Mesenchymal stem cell (in vitro differentiated cells and primary cell): ENCODE measurements around the gene LARGE1. TPM values are rescaled to one million over a fixed set of nuclear protein-coding genes. Genes with fewer than 3 reads are reported as not detected.

Experiments used
- DNase-seq: peaks from one replicate; pipeline ENCODE4 v3.0.0-alpha.2; 2013
- H2AFZ ChIP-seq: one replicate; pipeline ENCODE4 v1.6.1; 2013; ENCODE audit warnings: low read depth, mild to moderate bottlenecking, control low read depth, inconsistent platforms, low read length, moderate library complexity
- H2AK5ac ChIP-seq: 2 replicates; pipeline ENCODE4 v1.6.1; 2013; ENCODE audit warnings: low read length, moderate library complexity, mild to moderate bottlenecking, inconsistent platforms; ENCODE audit not compliant: severe bottlenecking
- H2BK120ac ChIP-seq: one replicate; pipeline ENCODE4 v1.6.1; 2013; ENCODE audit warnings: low read depth, mild to moderate bottlenecking, inconsistent platforms, low read length, moderate library complexity
- H2BK12ac ChIP-seq, 2 experiments: one replicate each; pipeline ENCODE4 v1.6.1; 2013; ENCODE audit warnings: inconsistent platforms in 2 of 2, low read length in 2 of 2, mild to moderate bottlenecking in 2 of 2, moderate library complexity in 2 of 2, control low read depth in 1 of 2
- H2BK15ac ChIP-seq: one replicate; pipeline ENCODE4 v1.6.1; 2013; ENCODE audit warnings: mild to moderate bottlenecking, low read depth, inconsistent platforms; ENCODE audit not compliant: poor library complexity, severe bottlenecking
- H2BK5ac ChIP-seq: 2 replicates; pipeline ENCODE4 v1.6.1; 2013; ENCODE audit warnings: low read depth, mild to moderate bottlenecking, low read length, control low read depth, inconsistent platforms; ENCODE audit not compliant: poor library complexity, severe bottlenecking
- H3K14ac ChIP-seq, 2 experiments: one replicate each; pipeline ENCODE4 v1.6.1; 2013; ENCODE audit warnings: inconsistent platforms in 2 of 2, low read length in 2 of 2, control low read depth in 1 of 2, mild to moderate bottlenecking in 1 of 2, moderate library complexity in 1 of 2
- H3K18ac ChIP-seq, 2 experiments: one replicate each; pipeline ENCODE4 v1.6.1; 2013; ENCODE audit warnings: inconsistent platforms in 2 of 2, low read length in 2 of 2, control low read depth in 1 of 2, low read depth in 1 of 2, mild to moderate bottlenecking in 1 of 2
- H3K23ac ChIP-seq, 2 experiments: one replicate each; pipeline ENCODE4 v1.6.1; 2013; ENCODE audit warnings: inconsistent platforms in 2 of 2, low read length in 2 of 2, mild to moderate bottlenecking in 2 of 2, moderate library complexity in 2 of 2, control low read depth in 1 of 2
- H3K27ac ChIP-seq: 2 replicates; pipeline ENCODE4 v1.5.1; 2013; ENCODE audit warnings: mild to moderate bottlenecking, moderate library complexity, low read length, control low read depth, inconsistent platforms; ENCODE audit not compliant: poor library complexity, severe bottlenecking
- H3K27me3 ChIP-seq, 2 experiments: 2 replicates each; pipeline versions ENCODE4 v1.6.1 to v1.7.0; 2013; ENCODE audit warnings: low read length in 2 of 2, mild to moderate bottlenecking in 2 of 2, moderate library complexity in 2 of 2, control low read depth in 1 of 2, inconsistent platforms in 1 of 2; ENCODE audit not compliant: control insufficient read depth in 1 of 2, insufficient read depth in 1 of 2
- H3K36me3 ChIP-seq, 2 experiments: 2 replicates each; pipeline versions ENCODE4 v1.6.1 to v1.7.0; 2013; ENCODE audit warnings: low read length in 2 of 2, control low read depth in 1 of 2, inconsistent platforms in 1 of 2, low read depth in 1 of 2, mild to moderate bottlenecking in 1 of 2; ENCODE audit not compliant: insufficient read depth in 2 of 2, control insufficient read depth in 1 of 2
- H3K4ac ChIP-seq, 2 experiments: one replicate each; pipeline ENCODE4 v1.6.1; 2013; ENCODE audit warnings: inconsistent platforms in 2 of 2, low read length in 2 of 2, mild to moderate bottlenecking in 2 of 2, moderate library complexity in 2 of 2, control low read depth in 1 of 2, low read depth in 1 of 2
- H3K4me1 ChIP-seq: 2 replicates; pipeline ENCODE4 v1.6.1; 2013; ENCODE audit warnings: low read depth, low read length, control low read depth; ENCODE audit not compliant: control insufficient read depth, insufficient read depth
- H3K4me2 ChIP-seq: 2 replicates; pipeline ENCODE4 v1.6.1; 2013; ENCODE audit warnings: low read length, mild to moderate bottlenecking, inconsistent platforms; ENCODE audit not compliant: poor library complexity, severe bottlenecking
- H3K4me3 ChIP-seq, 2 experiments: 2 replicates each; pipeline versions ENCODE4 v1.5.1 to v1.7.0; 2013; ENCODE audit warnings: low read length in 2 of 2, mild to moderate bottlenecking in 2 of 2, control low read depth in 1 of 2, low read depth in 1 of 2; ENCODE audit not compliant: insufficient read depth in 1 of 2
- H3K79me1 ChIP-seq: replicated peaks from 2 replicates; pipeline ENCODE4 v1.6.1; 2013; ENCODE audit warnings: mild to moderate bottlenecking, control low read depth, low read length, inconsistent platforms; ENCODE audit not compliant: poor library complexity, severe bottlenecking
- H3K9ac ChIP-seq: 2 replicates; pipeline ENCODE4 v1.7.0; 2013; ENCODE audit warnings: mild to moderate bottlenecking, low read length, moderate library complexity
- H3K9me3 ChIP-seq: 2 replicates; pipeline ENCODE4 v1.7.0; 2013; ENCODE audit warnings: mild to moderate bottlenecking, low read length; ENCODE audit not compliant: control insufficient read depth
- H4K8ac ChIP-seq: one replicate; pipeline ENCODE4 v1.6.1; 2013; ENCODE audit warnings: inconsistent platforms, mild to moderate bottlenecking, low read length, moderate library complexity
- H4K91ac ChIP-seq: one replicate; pipeline ENCODE4 v1.6.1; 2013; ENCODE audit warnings: mild to moderate bottlenecking, low read length, inconsistent platforms
- WGBS: methylation state at CpG from one replicate; pipeline ENCODE4 v1.1.7; 2013; ENCODE audit warnings: mixed read lengths; 5-methylcytosine and 5-hydroxymethylcytosine counted together
- polyA plus RNA-seq, 2 experiments: library from polyadenylated mRNA; stranded (reverse); fragments of 200-250 nt; gene quantifications; one replicate each; pipeline ENCODE4 v1.2.3, GENCODE V29; 2013

The LARGE1 gene
- polyA plus RNA-seq (2013, experiment 1 of 2) = 19.1 TPM
- 18.2 TPM for polyA plus RNA-seq (2013, experiment 2 of 2)

DNA sequence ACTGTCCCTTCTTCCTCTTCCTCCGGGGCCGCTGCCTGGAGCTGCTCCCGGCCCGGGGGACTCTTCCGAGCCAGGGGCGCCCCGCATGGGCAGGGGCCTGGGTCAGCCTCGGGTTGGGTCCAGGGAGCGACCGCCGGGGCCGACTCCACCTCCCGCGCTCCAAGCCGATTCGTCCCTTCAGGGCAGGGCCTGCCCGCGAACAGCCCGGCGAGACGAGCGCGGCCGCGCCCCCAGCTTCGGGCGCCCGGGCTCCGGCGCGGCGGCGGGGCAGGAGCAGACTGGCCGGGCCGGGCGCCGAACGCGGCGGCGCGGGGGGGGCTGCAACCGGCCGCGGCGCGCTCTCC is at the start of gene LARGE1:
Gene LARGE1 (minus strand): TSS at position 280 of the 344 bp plus-strand sequence.
- peak within 1 kb of the TSS; percentile 84 for H3K9ac ChIP-seq
- H3K27ac ChIP-seq = peak within 1 kb of the TSS; percentile 1
- H3K18ac ChIP-seq = peak within 1 kb of the TSS; percentile 89 to 92
- peak within 1 kb of the TSS; percentile 8 to 66 for H2BK12ac ChIP-seq
- peak within 1 kb of the TSS in 1 of 2 experiments; percentile 83 for H3K23ac ChIP-seq
- peak within 1 kb of the TSS; percentile 85 for H2BK120ac ChIP-seq
- no peak within 1 kb of the TSS for H2BK5ac ChIP-seq
- H3K4me2 ChIP-seq = peak within 1 kb of the TSS; percentile 100
- H3K14ac ChIP-seq = peak within 1 kb of the TSS; percentile 9 to 86
- H3K36me3 ChIP-seq = no peaks in the 10 kb centered on the region
- peak within 1 kb of the TSS; percentile 71 to 75 for H3K4ac ChIP-seq
- 0% methylated on average over 22 of the region's 47 CpGs for WGBS
- H2AK5ac ChIP-seq = no peak within 1 kb of the TSS
- DNase-seq = peak; percentile 40
- no peaks in the 10 kb centered on the region for H3K9me3 ChIP-seq
- H4K8ac ChIP-seq = peak within 1 kb of the TSS; percentile 54
- H2BK15ac ChIP-seq = peak within 1 kb of the TSS; percentile 52
- H3K4me1 ChIP-seq = peaks cover 20% of the 10 kb centered on the region
- peak within 1 kb of the TSS; percentile 65 to 86 for H3K4me3 ChIP-seq
- H2AFZ ChIP-seq = peak within 1 kb of the TSS; percentile 78
- peaks cover 16% of the 10 kb centered on the region for H3K79me1 ChIP-seq
- H4K91ac ChIP-seq = peak within 1 kb of the TSS; percentile 27
- peaks cover 0 to 41% of the 10 kb centered on the region in 2 experiments for H3K27me3 ChIP-seq

DNA sequence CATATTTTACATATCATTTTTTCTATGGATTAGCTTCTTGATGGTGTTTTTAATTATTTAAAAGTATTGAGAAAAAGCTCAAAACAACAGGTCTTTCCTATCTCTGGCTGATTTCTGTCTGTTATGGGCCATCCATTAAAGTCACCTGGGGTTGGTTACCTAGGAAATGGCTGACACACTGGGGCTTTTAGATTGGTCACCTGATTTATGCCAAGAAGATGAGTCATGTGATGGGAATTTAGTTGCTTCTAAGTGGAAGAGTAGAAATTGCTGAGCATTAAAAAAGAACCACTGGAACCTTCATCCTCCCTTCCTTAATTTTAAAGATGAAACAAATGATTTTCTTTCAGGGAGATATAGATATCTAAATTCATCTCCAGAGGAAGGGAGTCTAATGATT is 48.8 kb upstream of the LARGE1 start:
- no peak overlapping the region for H3K4me3 ChIP-seq
- H4K91ac ChIP-seq = no peak overlapping the region
- no peak overlapping the region for H3K4me2 ChIP-seq
- H3K9ac ChIP-seq = no peak overlapping the region
- no peak overlapping the region for H3K18ac ChIP-seq
- no peak for DNase-seq
- no peak overlapping the region for H2AK5ac ChIP-seq
- H3K4ac ChIP-seq = no peak overlapping the region
- H2BK120ac ChIP-seq = no peak overlapping the region
- no peaks in the 10 kb centered on the region for H3K4me1 ChIP-seq
- no peak overlapping the region for H3K27ac ChIP-seq
- H4K8ac ChIP-seq = no peak overlapping the region
- no peaks in the 10 kb centered on the region for H3K27me3 ChIP-seq
- no peaks in the 10 kb centered on the region for H3K79me1 ChIP-seq
- H3K9me3 ChIP-seq = no peaks in the 10 kb centered on the region
- no peak overlapping the region for H2BK15ac ChIP-seq
- H2BK5ac ChIP-seq = no peak overlapping the region
- H2BK12ac ChIP-seq = no peak overlapping the region
- no peak overlapping the region for H2AFZ ChIP-seq
- no peak overlapping the region for H3K23ac ChIP-seq
- H3K36me3 ChIP-seq = no peaks in the 10 kb centered on the region
- H3K14ac ChIP-seq = no peak overlapping the region

DNA sequence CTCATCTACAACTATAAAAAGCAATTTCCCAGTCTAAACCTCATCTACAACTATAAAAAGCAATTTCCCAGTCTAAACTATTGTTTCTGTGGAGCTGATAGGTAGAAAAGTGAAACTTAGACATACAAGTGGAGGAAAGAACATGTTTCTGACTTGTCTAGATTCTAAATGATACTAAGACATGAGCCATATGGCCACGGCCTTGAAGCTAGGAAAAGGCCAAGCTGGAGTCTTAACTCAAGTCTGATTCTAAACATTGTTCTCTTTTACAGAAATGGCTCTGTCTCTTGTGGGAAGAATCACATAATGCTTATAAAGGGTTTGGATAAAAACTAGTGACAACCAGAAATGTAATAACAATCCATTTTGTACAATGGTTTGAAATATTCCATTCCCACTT is 43.8 kb upstream of the LARGE1 start:
- no peaks in the 10 kb centered on the region for H3K27me3 ChIP-seq
- WGBS = 89% methylated on average over 1 of the region's 1 CpG
- H3K18ac ChIP-seq = no peak overlapping the region

DNA sequence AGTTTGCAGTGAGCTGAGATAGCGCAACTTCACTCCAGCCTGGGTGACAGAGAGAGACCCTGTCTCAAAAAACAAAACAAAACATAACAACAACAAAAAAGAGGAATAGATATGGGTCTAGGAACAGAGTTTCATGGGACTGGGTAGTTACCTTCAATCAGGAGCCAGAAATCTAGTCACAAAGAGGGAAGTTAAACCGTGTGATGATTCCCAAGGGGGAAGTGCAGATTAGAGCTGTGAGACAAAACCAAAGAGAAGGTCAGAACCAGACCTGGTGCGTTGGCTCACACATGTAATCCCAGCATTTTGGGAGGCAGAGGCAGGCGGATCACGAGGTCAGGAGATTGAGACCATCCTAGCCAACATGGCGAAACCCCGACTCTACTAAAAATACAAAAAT is 42.1 kb upstream of the LARGE1 start:
- no peaks in the 10 kb centered on the region for H3K9me3 ChIP-seq
- no peak overlapping the region for H2BK15ac ChIP-seq
- H2BK12ac ChIP-seq = no peak overlapping the region
- H3K18ac ChIP-seq = no peak overlapping the region
- H3K4me3 ChIP-seq = no peak overlapping the region
- no peaks in the 10 kb centered on the region for H3K79me1 ChIP-seq
- no peak overlapping the region for H3K27ac ChIP-seq
- H2BK5ac ChIP-seq = no peak overlapping the region
- no peaks in the 10 kb centered on the region for H3K4me1 ChIP-seq
- H3K36me3 ChIP-seq = no peaks in the 10 kb centered on the region
- H4K91ac ChIP-seq = no peak overlapping the region
- no peaks in the 10 kb centered on the region for H3K27me3 ChIP-seq
- H3K9ac ChIP-seq = no peak overlapping the region
- H2AFZ ChIP-seq = no peak overlapping the region
- H3K4ac ChIP-seq = no peak overlapping the region
- no peak overlapping the region for H3K4me2 ChIP-seq
- DNase-seq = no peak
- no peak overlapping the region for H2BK120ac ChIP-seq
- H3K14ac ChIP-seq = no peak overlapping the region
- H4K8ac ChIP-seq = no peak overlapping the region
- WGBS = 85% methylated on average over 6 of the region's 7 CpGs
- H3K23ac ChIP-seq = no peak overlapping the region
- no peak overlapping the region for H2AK5ac ChIP-seq

More for the DNA sequence above, 43.8 kb upstream of the LARGE1 start:
- Histone ChIP-seq H2BK120ac (no peak overlapping the region), H2AFZ (no peak overlapping the region), H3K4me2 (no peak overlapping the region), H2BK15ac (no peak overlapping the region), H2AK5ac (no peak overlapping the region), H3K27ac (no peak overlapping the region), H3K4me3 (no peak overlapping the region), H3K4ac (no peak overlapping the region), H3K9ac (no peak overlapping the region), H4K8ac (no peak overlapping the region), H3K79me1 (no peaks in the 10 kb centered on the region), H2BK12ac (no peak overlapping the region), H3K4me1 (no peaks in the 10 kb centered on the region), H4K91ac (no peak overlapping the region), H3K9me3 (no peaks in the 10 kb centered on the region), H3K23ac (no peak overlapping the region), H3K36me3 (no peaks in the 10 kb centered on the region), H3K14ac (no peak overlapping the region), H2BK5ac (no peak overlapping the region)
- no peak for DNase-seq
